IPS DF 19.7 (cell line): Measurements from ENCODE around the gene DDX56.
A peak's percentile ranks its signal among the peaks of the same experiment; 100 is the strongest.

Source experiments
- DNase-seq: peaks from one replicate; pipeline ENCODE4 v3.0.0-alpha.2; 2013; ENCODE audit warnings: low read depth, low spot score

The DDX56 gene

GRCh38 chr7:44535348-44536064 lies 38.2 kb downstream of the DDX56 start:
- no peak for DNase-seq

- peak; percentile 35 for DNase-seq
Observed at GRCh38 chr7:44534501-44534900, 39.2 kb downstream of the DDX56 start.

DNA sequence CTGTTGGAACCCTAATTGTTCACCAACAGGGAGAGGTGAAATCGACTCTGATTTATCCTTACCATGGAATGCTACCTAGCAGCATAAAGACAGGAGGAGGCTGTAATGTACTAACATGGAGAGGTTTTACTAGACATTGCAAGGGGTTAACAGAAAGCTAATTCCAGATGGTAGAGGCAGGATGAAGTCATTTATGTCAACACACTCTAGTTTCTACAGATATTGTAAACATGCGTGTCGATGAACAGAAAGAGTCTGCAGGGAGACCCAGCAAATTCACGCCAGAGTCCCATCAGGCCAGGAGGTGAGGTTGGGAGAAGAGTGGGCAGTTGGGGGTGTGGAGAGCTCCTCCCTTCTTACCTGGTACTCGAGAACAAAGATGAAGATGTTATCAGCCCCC lies 39.6 kb downstream of the DDX56 start:
- DNase-seq = no peak

- no peak for DNase-seq
Observed at GRCh38 chr7:44533301-44534055, 40.2 kb downstream of the DDX56 start.

DNA sequence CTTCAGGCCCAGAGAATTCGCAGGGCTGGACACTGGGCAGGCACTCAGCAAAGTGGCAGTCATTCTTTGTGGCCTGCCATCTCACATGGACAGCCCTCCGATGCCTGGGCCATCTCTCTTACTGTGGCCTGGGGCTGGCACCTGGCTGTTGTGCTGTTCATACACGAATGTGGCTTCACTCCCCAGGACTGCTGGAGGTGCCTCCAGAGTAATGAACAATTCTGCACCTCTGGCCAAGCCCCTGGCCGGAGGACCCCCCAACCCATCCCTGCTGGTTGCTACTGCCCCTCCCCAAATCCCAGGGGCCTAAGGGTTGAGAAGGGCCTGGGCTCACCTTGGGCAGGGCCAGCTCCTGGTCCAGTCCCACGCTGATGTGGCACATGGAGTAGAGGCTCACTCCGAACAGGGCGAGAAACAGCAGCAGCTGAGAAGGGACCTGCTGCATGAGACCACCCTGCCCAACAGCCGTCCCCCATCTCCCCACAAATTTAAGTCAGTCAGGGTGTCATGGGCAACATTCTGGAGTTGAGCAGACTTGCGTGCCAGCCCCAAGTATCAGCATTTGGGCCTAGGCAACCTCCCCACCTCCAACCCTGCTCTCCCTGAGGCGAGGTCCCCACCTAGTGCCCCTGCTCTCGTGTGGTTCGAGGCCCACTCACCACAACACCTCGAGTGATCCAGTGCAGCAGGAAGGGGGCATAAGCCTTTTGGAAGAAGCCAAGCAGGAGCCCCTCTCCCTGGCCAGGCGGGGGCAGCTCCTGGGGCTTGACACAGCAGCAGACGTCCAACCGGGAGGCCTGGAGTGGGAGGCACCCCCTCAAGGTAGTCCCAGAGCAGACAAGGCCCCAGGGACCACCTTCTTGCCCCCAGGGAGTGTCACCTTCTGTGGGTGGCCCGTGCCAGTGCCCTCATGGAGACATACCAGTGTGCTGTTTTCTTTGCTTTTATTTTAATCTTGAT lies 42.0 kb downstream of the DDX56 start:
- no peak for DNase-seq

DNA sequence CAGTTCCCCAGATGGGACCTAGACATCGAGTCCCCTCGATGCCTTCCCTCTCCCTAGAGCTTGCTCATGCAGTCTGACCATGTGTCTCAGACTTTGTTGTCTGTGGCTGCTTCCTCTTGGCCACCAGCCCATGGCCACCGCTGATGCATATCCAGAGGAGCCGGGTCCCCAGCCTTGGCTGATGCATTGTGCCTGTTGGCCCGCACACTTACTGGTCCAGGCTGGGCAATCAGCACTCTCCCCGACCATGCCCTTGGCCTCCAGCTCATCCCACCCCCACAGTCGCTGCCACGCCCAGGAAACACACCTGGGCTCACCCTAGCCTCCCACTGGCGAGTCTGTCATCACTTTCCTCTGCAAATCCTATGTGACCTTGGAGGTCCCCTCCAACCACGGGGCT lies 42.7 kb downstream of the DDX56 start:
- no peak for DNase-seq

DNA sequence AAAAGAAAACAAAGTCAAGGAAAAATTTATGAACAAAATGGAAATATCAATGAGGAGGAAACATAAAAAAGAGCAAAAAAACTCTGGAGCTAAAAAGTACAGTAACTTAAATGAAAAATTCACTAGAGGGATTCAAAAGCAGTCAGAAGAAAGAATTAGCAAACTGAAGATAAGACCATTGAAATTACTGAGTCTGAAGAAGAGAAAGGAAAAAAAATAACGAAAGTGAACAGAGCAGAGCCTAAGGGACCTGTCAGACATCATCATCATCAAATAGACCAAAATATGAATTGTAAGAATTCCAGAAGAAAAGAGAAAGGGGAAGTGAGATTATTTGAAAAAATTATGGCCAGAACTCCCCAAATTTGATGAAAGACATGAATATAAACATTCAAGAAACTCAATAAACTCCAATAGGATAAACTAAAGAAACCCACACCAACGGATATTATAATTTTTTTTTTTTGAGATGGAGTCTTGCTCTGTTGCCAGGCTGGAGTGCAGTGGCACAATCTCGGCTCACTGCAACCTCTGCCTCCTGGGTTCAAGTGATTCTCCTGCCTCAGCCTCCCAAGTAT lies 48.8 kb downstream of the DDX56 start:
- no peak for DNase-seq

GRCh38 chr7:44522315-44522714 lies 51.4 kb downstream of the DDX56 start:
- no peak for DNase-seq

GRCh38 chr7:44521347-44522095 lies 52.2 kb downstream of the DDX56 start:
- DNase-seq = no peak

- DNase-seq = no peak
Observed at GRCh38 chr7:44520574-44520973, 53.1 kb downstream of the DDX56 start.

GRCh38 chr7:44519546-44519945 lies 54.2 kb downstream of the DDX56 start:
- DNase-seq = no peak

- no peak for DNase-seq
Observed at GRCh38 chr7:44518761-44519160, 54.9 kb downstream of the DDX56 start.

DNA sequence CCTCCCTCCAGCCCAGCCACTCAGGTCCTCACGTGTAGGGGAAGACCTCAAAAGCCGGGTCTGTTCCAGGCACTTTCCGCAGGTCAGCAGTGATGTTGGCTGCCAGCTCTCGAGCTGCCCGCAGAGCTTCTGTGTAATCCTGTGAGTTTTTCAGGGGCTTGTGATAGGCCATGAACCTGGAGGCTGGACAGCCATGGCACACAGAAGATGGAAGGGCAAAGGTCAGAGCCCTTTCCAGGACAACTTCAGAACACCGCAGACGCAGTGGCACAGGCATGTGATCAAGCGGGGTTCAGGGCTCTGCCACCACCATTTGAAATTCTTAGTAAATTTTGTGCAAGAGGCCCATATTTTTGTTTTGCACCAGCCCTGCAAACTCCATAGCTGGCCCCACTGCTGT lies 56.5 kb downstream of the DDX56 start:
- no peak for DNase-seq
